ENCODE results near the gene ELFN1. TPM values are rescaled to one million over a fixed set of nuclear protein-coding genes. Genes with fewer than 3 reads are reported as not detected.

The ELFN1 gene
- total and polyA plus RNA-seq, 9 of the 15 experiments (the other 6 are each of a cell fraction or from before 2014, with no cell fraction given): 0.04 to 0.64 (median 0.18) TPM; not detected in 2

DNA sequence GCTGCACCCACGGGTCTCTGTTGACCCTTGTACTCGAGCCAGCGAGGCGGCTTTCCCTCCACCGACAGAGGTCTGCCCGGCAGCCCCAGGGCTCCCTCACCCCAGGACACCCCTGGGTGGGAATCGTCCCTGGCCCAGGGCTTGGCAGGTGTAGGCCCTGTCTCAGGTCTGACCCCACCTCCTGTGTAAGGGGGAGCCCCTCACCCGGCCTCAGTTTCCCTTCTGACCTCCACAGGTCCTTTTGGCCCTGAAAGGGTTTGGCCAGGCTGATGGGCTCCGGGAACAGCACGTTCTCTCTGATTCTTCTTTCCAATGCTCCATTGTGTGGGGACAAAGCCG, 25.0 kb upstream of the ELFN1 start:
- CTCF ChIA-PET (ENCODE audit: low intra/inter-chr PET ratio): no interaction called here
- H3K4me1 ChIP-seq (replicated peaks in 1 of 2; ENCODE audit: control insufficient read depth in 2 of 2, insufficient read depth in 2 of 2, low read length in 2 of 2): peaks cover 23 to 69% of the 10 kb centered on the region in 2 experiments; a peak in 4 of 5 replicates
- H3K79me2 ChIP-seq (ENCODE audit: control insufficient read depth, insufficient read depth, low read length): no peaks in the 10 kb centered on the region
- H2AFZ ChIP-seq (ENCODE audit: low read depth, low read length): peak overlapping the region; percentile 64; the same call in 1 of the 2 replicates
- H3K9me3 ChIP-seq (replicated peaks; ENCODE audit: control insufficient read depth, insufficient read depth, low read depth, low read length): no peaks in the 10 kb centered on the region
- DNase-seq (ENCODE audit: extremely low read depth in 1 of 4, low spot score in 3 of 4): no peak
- peaks cover 0 to 16% of the 10 kb centered on the region in 2 experiments; a peak in 2 of 5 replicates for H3K27me3 ChIP-seq (ENCODE audit: control insufficient read depth in 2 of 2, insufficient read depth in 2 of 2, low read length in 2 of 2)
- FAIRE-seq: no peak
- POLR2A ChIA-PET: interaction anchor here (0.6 kb wide), 1 partner anchor 1496 kb away, joined by 3 read pairs; no protein-coding TSS in a partner anchor
- H3K27ac ChIP-seq (ENCODE audit: extremely low read depth, low read depth, low read length): no peak overlapping the region
- no TSS peak for BruUV-seq (replicated peaks)
- H3K4me3 ChIP-seq: no peak overlapping the region
- intact Hi-C loops (cut with micrococcal nuclease): loop anchor here (10.0 kb wide), 1 partner anchor 60 kb away; no protein-coding TSS in a partner anchor
- no peaks in the 10 kb centered on the region for H3K9me1 ChIP-seq (ENCODE audit: control insufficient read depth, insufficient read depth, low read length)
- 0 out of 2 replicates have a peak, but pooled peaks cover 9% of the 10 kb centered on the region for H4K20me1 ChIP-seq (replicated peaks; ENCODE audit: control insufficient read depth, insufficient read depth, low read length)
- WGBS (ENCODE audit: insufficient coverage, low coverage, missing lambda C conversion rate): 40% methylated on average over 11 of the region's 11 CpGs
- in situ Hi-C loops (cut with MboI): no loop called here
- no peaks in the 10 kb centered on the region for H3K36me3 ChIP-seq (ENCODE audit: control insufficient read depth, insufficient read depth, low read length)
- peak overlapping the region in 1 of 2 experiments; percentile 79; a peak in 2 of 4 replicates for H3K9ac ChIP-seq (ENCODE audit: insufficient read depth in 1 of 2, low read depth in 2 of 2, low read length in 2 of 2)
- ATAC-seq: no peak
- H3K4me2 ChIP-seq (ENCODE audit: insufficient read depth, low read length): 0 out of 2 replicates have a peak overlapping the region, but pooled peaks have one; percentile 29
- TF ChIP-seq ZNF3 (CRISPR knock-in tag; IDR thresholded peaks at IDR 0.05) (no peak), ZNF24 (IDR thresholded peaks at IDR 0.05) (no peak), COPS2 (conservative IDR thresholded peaks at IDR 0.05) (no peak), SMAD3 (CRISPR knock-in tag; conservative IDR thresholded peaks at IDR 0.05) (no peak), HMG20A (CRISPR knock-in tag; conservative IDR thresholded peaks at IDR 0.05) (no peak)
- TF ChIP-seq, protein P1, sequence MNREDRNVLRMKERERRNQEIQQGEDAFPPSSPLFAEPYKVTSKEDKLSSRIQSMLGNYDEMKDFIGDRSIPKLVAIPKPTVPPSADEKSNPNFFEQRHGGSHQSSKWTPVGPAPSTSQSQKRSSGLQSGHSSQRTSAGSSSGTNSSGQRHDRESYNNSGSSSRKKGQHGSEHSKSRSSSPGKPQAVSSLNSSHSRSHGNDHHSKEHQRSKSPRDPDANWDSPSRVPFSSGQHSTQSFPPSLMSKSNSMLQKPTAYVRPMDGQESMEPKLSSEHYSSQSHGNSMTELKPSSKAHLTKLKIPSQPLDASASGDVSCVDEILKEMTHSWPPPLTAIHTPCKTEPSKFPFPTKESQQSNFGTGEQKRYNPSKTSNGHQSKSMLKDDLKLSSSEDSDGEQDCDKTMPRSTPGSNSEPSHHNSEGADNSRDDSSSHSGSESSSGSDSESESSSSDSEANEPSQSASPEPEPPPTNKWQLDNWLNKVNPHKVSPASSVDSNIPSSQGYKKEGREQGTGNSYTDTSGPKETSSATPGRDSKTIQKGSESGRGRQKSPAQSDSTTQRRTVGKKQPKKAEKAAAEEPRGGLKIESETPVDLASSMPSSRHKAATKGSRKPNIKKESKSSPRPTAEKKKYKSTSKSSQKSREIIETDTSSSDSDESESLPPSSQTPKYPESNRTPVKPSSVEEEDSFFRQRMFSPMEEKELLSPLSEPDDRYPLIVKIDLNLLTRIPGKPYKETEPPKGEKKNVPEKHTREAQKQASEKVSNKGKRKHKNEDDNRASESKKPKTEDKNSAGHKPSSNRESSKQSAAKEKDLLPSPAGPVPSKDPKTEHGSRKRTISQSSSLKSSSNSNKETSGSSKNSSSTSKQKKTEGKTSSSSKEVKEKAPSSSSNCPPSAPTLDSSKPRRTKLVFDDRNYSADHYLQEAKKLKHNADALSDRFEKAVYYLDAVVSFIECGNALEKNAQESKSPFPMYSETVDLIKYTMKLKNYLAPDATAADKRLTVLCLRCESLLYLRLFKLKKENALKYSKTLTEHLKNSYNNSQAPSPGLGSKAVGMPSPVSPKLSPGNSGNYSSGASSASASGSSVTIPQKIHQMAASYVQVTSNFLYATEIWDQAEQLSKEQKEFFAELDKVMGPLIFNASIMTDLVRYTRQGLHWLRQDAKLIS (CRISPR knock-in tag; IDR thresholded peaks at IDR 0.05): no peak
- TF ChIP-seq, protein P2, sequence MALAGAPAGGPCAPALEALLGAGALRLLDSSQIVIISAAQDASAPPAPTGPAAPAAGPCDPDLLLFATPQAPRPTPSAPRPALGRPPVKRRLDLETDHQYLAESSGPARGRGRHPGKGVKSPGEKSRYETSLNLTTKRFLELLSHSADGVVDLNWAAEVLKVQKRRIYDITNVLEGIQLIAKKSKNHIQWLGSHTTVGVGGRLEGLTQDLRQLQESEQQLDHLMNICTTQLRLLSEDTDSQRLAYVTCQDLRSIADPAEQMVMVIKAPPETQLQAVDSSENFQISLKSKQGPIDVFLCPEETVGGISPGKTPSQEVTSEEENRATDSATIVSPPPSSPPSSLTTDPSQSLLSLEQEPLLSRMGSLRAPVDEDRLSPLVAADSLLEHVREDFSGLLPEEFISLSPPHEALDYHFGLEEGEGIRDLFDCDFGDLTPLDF (CRISPR knock-in tag; IDR thresholded peaks at IDR 0.05): no peak
- TF ChIP-seq, protein P3, sequence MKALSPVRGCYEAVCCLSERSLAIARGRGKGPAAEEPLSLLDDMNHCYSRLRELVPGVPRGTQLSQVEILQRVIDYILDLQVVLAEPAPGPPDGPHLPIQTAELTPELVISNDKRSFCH (CRISPR knock-in tag; IDR thresholded peaks at IDR 0.05): no peak
- TF ChIP-seq, protein P3 (tag; IDR thresholded peaks at IDR 0.05): no peak
- TF ChIP-seq, protein P4, sequence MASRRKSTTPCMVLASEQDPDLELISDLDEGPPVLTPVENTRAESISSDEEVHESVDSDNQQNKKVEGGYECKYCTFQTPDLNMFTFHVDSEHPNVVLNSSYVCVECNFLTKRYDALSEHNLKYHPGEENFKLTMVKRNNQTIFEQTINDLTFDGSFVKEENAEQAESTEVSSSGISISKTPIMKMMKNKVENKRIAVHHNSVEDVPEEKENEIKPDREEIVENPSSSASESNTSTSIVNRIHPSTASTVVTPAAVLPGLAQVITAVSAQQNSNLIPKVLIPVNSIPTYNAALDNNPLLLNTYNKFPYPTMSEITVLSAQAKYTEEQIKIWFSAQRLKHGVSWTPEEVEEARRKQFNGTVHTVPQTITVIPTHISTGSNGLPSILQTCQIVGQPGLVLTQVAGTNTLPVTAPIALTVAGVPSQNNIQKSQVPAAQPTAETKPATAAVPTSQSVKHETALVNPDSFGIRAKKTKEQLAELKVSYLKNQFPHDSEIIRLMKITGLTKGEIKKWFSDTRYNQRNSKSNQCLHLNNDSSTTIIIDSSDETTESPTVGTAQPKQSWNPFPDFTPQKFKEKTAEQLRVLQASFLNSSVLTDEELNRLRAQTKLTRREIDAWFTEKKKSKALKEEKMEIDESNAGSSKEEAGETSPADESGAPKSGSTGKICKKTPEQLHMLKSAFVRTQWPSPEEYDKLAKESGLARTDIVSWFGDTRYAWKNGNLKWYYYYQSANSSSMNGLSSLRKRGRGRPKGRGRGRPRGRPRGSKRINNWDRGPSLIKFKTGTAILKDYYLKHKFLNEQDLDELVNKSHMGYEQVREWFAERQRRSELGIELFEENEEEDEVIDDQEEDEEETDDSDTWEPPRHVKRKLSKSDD (conservative IDR thresholded peaks at IDR 0.05; ENCODE audit: low read length): no peak
- TF ChIP-seq, protein P5, sequence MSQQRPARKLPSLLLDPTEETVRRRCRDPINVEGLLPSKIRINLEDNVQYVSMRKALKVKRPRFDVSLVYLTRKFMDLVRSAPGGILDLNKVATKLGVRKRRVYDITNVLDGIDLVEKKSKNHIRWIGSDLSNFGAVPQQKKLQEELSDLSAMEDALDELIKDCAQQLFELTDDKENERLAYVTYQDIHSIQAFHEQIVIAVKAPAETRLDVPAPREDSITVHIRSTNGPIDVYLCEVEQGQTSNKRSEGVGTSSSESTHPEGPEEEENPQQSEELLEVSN (IDR thresholded peaks at IDR 0.05; ENCODE audit: borderline replicate concordance in 1 of 2, extremely low read depth in 1 of 2, insufficient read depth in 1 of 2, insufficient read length in 1 of 2, low read depth in 1 of 2, low read length in 1 of 2, poor library complexity in 1 of 2, severe bottlenecking in 1 of 2): no peak
